Femur (tissue), 1 donor: Measurements from ENCODE around the gene FAM210B.
"Not testable (repeated sequence)": the region's sequence is repeated elsewhere in the genome, so short reads cannot be mapped to it uniquely, and the experiment has no call there.

Experiments used
- DNase-seq: peaks from one replicate; pipeline ENCODE4 v3.0.0-alpha.2; 2017

Gene FAM210B, protein sequence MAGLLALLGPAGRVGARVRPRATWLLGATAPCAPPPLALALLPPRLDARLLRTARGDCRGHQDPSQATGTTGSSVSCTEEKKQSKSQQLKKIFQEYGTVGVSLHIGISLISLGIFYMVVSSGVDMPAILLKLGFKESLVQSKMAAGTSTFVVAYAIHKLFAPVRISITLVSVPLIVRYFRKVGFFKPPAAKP

DNA sequence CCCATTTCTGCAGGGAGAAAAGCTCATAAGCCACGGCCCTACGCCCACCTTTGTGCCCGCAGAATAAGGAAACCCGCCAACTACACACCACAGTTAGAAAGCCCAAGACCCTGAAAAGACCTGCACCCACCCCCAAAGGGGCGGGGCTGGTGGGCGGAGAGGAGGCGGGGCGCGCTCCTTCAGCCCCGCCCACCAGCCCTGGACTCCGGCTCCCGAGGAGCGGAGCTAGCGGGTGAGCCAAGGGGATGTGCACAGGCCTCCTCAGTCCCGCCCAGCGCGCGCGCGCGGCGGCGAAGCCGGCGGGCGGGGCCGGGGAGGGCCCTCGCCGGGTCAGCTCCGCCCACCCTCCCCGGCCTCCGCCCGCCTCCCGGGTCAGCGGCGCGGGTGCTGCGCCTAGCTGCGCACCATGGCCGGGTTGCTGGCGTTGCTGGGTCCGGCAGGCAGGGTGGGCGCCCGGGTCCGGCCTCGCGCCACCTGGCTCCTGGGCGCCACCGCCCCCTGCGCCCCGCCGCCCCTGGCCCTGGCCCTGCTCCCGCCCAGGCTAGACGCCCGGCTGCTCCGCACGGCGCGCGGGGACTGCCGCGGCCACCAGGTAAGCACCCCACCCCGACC lies at the start of gene FAM210B:
Gene FAM210B, plus strand, starts transcription at position 375 of the 612 bp plus-strand sequence. Its CDS starts 32 bp downstream, at position 407.
- peak; percentile 92 for DNase-seq

DNA sequence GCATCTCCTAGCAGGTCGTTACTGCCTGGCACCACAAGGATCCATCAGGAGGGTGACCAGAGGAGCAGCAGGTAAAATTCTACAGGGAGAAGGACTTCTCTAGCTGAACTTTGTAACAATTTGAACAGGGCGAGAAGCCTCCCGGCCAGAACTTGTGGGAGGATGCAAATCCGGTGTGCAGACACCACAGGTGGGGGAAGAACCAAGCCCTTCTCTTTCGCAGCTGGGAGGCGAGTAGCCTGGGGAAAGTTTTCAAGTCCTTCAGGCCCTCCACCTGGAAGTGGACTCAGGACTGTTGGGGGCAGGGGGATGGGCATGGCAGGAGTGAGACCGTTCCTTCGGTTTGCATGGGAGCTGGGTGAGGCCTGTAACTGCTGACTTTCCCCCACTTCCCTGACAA lies 42.7 kb upstream of the FAM210B start:
- DNase-seq, result no peak

DNA sequence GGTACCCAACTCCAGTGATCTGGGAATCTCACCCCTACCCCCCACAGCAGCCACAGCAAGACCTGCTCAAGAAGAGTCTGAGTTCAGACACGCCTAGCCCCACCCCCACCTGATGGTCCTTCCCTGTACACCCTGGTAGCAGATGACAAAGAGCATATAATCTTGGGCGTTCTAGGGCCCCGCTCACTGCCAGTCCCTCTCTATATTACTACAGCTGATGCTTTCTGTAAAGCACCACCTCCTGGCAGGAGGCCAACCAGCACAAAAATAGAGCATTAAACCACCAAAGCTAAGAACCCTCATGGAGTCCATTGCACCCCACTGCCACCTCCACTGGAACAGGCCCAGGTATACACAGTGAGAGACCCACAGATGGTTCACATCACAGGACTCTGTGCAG lies 42.3 kb upstream of the FAM210B start:
- no peak for DNase-seq

DNA sequence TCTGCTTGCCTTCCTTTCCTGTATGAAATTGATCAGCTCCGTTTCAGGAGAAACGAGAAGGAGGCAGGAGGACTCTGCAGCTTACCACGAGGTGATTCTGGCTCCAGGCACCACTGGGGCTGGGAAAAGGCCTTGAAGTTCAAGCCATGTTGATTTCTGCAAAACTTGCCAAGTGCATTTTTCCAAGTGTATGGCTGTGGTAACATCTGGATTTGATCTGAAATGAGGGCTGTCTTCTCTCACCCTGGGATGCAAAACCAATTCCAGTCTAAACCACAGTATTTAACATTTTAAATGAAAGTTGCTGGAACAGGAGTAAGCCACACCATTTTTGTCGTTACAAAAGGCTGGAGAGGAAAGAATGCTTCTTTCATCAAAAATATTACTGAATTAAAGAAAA lies 36.1 kb upstream of the FAM210B start:
- DNase-seq, result no peak

DNA sequence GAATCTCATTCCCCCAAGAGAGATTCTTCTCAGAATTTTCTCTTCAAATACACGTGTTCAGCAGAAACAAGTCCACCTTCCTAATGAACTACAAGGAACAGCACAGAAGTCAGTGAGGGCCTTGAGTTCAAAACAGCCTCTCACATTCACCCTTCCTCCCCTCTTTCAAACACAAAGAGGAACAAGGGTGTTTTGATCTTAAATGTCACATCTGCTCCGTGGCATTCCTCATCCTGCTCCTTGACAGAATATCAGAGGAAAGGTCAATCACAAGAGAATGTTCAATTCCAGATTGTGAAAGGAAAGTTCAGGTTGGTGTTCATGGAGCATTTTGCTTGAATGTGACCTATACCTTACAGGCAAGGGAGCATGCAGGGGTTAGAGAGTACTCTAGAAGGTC lies 35.6 kb upstream of the FAM210B start:
- DNase-seq, result no peak

DNA sequence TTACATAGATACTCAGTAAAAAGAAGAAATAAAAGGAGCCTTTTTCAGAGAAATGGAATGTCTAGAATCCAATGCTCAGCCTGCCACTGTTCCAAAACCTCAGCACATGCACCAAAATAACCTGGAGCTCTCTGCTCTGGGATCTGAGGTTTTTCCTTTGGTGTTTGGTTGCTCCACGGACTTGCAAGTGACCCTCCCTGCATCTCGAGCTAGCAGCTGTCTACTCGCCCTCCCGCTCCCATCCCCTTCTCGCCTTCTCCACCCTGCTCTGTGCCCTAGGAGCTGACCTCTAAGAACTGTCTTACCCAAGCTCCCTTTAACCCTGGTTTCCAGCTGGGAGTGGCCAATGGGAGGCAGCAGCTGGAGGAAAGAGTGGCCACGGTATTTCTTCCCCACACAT lies 35.1 kb upstream of the FAM210B start:
- no peak for DNase-seq

DNA sequence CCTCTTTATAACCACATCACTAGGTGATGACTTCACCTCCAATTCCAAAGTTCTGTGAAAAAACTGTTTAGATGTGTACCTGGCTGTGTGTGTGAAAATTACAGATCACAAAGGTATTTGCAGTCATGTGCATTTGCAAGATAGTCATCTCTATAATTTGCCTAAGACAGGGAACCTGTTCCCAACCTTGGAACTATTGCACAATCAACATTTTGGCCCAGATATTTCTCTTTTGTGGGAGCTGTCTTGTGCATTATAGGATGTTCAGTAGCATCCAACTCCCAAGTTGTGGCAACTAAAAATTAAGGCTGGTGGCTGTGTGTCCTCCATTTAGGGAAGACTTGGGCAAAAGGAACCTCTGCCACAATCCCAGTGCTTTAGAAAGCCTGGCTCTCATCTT lies 34.0 kb upstream of the FAM210B start:
- no peak for DNase-seq

DNA sequence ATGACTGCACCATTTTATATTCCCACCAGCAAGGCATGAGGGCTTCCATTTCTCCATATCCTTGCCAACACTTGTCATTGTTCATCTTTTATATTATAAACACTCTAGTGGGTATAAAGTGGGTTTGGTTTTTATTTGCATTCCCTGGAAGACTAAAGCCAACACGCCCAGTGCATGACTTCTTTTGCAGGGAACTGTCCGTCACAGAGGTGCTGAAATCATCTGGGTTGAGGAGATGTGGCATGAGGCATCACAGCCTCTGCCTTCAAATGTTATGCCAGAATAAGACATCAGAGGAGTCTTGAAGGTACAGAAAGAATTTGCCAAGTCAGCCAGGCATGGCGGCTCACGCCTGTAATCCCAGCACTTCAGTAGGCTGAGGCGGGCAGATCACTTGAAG lies 29.9 kb upstream of the FAM210B start:
- peak; percentile 42 for DNase-seq

DNA sequence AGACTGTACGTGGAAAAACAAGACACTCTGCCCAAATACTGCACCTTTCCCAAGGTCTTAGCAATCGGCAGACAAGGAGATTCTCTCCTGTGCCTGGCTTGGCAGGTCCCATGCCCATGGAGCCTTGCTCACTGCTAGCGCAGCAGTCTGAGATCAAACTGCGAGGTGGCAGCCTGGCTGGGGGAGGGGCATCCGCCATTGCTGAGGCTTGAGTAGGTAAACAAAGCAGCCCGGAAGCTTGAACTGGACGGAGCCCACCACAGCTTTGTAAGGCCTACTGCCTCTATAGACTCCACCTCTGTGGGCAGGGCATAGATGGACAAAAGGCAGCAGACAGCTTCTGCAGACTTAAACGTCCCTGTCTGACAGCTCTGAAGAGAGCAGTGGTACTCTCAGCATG lies 22.1 kb upstream of the FAM210B start:
- DNase-seq, result not testable (repeated sequence)

DNA sequence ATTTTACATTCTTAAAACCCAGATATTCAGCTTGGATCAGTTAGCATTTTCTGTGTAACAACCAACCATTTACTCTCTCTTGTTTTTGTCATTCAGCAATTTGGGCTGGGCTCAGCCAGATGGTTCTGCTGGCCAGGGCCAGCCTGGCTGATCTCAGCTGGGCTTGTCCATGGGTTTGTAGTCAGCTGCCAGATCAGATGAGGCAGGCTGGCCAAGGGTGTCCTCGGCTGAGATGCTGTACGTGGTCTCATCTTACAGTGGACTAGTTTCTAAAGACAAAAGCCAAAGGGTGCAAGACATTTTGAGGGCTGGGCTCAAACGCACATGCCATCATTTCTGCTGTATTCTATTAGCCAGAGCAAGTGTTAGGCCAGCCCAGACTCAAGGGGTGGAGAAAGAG lies 16.0 kb upstream of the FAM210B start:
- no peak for DNase-seq

DNA sequence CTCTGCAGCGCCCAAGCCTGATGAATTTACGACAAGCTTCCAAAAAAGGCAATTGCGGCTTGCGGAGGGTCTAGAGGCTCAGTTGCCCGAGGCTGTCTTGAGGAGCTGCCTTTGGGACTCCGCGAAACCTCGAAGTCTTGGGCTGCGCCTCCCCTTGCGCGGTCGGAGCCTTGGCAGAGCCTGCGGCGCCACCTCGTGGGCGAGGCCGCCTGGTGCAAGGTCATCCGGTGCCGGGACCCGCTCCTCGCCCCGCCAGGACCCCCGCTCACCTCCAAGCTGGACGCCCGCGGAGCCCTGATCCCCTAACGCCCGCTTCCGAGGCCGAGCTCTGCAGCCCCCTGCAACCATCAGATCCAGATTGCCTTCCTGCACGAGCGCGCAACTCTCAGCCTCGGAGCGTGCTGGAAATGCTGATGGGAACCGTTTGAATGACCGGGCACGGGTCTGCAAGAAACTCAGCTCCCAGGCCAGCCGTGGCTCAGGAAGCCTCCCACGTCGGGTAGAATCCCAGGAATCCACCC lies 14.9 kb upstream of the FAM210B start:
- DNase-seq, result peak; percentile 62

DNA sequence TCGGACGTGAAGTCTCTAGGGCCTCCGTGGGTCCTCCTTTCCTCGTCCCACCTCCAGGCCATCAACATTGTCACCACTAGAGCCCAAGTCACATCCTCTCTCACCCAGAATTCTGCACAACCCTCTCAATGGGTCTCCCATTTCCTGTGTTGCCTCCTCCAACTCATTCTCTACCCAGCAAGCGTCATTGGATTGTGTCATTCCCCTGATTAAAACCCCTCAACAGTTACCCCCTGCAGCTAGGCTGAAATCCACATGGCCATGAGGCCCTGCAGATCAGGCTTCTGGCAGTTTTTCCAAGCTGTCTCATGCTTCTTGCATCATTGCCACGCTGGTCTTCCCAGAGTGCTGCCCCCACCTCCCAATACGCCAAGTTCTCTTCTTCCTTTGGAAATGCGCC lies 12.9 kb upstream of the FAM210B start:
- no peak for DNase-seq

DNA sequence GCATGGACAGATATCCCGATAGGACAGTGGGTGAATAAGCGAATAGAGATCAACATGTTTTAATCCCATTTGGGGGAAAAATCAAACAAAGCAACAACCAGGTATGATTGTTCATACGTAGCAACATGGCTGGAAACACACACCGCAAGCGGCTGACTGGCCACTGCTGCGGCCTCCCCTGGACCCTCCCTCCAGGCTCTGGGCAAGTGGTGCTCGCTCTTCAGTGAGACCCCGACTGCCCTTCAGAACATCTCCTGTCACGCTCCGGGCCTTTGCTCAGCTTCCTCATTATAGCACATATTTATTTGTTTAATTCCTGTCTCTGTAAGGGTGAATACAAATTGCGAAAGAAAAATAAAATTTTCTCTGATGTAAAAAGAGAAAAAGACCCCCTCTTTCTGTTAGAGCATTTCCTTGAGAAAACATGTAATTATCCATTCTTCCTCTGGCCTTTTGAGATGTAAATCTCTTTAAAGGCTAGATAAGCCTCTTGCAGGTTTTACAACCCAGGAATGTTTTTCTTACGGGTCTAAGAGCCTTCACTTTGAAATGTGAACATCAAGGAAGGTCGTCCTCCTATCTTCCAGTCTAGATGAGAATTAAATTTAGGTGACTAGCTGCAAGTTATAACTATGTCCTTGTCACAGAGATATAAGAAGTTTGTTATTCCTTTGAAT lies 11.0 kb upstream of the FAM210B start:
- DNase-seq, result no peak

DNA sequence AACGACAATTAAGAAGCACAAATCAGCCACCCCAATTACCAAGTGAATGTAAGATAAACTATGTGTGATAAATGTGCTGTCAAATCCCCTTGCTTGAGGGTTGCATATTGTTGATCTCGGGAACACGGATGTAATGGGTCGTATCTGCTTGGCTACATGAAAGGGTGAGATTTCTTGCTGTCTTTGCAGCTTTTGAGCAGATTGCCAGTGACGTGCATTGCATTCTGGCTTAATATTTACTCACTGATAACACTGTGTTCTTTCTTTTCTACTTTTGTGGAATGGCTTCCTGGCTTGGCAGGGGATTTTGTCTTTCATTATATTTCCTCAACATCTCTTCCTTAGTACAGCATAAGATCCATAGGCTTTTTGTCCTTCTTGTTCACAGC lies 10.5 kb upstream of the FAM210B start:
- DNase-seq, result no peak

DNA sequence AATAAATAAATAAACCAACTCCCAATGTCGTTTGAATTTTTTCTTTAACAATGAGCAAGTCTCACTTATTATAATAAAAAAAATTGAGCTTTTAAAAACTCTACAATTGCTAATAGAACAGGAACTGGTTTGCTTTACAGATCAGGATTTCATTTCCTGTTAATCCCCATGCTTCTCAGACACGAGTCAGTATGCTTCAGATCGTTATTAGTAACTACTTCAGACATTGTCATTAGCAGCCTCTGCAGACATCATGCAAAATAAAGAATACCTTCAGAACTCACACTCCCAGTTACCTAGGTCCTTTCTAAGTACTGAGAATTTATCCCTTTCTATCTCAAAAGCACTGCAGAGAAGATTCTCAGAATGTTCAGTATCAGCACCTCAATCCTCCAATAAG lies 10.0 kb upstream of the FAM210B start:
- no peak for DNase-seq

DNA sequence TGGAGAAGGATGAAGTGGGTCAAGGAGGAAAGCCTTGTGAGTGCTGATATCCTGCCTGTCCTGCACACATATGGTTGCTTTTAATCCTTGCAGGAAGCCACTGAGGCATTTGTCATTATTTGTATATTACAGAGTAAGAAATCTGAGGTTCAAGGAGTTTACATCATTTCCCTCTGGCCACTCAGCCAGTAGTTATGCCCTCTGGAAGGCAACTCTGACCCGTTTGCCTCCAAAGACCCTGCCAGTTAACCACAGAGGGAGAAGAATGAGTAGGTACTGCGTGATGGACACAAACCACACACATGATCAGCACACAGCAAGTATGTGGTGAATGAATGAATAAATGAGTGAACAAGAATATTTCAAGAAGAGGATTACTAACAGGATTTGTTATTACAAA lies 7.9 kb upstream of the FAM210B start:
- DNase-seq, result no peak

DNA sequence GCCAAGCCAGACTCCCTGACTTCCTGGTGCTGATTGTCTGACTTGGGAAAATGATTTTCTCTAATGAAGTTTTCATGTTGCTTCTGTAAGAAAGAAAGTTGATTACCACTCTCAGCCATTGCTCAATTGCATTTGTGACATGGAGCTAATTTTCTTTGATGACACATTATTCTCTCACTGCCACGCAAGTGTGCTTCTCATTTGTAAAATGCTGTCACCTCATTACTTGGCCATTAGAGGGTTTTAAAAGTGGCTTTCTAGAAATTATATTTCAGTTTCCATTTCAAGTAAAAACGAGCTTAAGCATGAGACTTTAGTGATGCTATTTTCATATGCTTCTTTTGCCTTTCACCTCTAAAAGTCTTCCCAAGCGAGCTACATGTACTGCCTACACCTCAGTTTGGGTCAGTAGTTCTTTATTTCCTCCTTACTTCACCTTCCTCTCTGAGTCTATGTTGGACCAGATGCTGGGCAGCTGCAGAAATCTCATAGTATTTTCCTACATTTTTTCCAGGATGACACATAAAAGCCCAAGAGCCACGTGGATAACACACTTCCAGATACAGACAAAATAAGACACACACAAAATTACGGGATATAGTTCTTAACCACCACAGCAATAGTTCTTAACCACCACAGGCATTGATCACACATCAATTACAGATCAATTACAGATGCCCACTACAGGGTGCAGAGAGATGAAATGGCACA lies 6.3 kb upstream of the FAM210B start:
- DNase-seq, result no peak

DNA sequence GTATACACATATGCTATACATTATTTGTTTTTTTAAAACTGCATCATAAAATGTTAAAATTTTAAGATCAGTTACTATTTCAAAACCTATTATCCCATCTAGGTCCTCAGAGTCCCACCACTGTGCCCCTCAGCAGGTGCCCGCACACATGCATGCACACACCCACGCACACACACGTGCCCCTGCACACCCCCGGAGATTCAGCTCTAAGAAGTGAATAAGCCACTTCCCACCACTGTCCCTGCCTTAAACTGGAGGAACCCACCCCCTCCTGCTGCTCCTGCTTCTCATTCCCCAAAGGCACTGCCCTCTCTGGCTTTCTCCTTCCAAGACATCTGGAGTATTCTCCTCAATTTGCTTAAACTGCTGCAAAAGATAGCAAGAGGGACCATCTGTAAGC lies 5.4 kb upstream of the FAM210B start:
- no peak for DNase-seq

DNA sequence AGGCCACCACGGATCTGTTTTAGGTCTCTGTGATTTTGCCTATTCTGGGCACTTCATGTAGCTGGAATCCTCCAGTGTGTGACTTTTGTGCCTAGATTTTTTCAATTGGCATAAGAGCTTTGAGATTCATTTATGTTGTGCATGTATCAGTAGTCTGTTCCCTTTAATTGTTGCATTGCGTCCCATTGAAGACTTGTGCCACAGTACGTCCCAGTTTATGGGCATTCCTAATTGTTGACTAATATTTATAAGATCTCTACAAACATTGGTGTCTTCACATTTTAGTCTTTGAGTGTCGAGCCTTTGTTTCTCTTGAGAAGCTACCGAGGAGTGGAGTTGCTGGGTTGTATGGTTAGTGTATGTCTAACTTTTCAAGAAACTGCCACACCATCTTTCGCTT lies 704 bp upstream of the FAM210B start:
- no peak for DNase-seq

DNA sequence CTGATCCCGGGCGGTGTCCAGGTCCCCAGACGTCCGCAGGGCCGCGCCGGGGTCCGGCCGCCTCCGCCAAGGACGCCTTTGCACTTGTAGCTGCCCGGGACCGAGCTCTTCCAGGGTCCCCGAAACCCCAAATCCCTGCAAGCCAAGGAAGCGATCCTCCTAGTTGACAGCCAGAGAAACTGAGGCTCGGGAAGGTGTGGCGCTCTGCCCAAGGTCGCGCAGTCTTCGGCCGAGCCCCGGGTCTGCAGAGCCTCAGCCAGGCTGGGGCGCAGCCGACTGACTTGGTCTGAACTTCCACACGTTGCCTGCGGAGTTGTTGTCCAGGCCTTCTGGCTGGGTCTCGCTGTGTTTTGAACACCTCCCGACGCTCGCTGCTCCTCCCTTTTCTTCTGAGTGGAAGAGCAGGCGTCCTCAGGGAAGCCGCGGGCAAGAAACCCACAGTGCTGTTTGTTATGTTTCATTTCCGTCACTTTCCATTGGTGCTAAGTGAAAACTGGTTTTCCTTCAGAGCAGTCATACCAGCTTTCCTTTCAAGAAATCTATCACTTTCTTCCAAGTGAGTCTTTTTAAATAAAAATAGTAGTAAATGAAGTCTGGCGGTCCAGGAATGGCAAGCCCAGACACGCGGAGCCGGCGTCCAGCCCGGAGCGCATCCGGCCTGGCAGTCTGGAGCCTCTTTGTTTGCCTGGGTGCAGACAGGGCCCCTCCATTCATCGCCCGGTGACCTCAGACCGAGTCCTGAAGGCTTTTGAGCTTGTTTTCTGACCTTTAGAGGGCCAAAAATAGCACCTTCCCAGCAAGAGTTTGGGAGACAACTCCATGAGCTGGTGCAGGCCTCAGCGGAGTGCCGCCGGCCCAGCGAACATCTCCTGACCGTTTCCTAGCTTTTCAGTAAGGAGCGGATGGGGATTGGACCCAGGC lies 698 bp downstream of the FAM210B start:
- peak; percentile 73 for DNase-seq

DNA sequence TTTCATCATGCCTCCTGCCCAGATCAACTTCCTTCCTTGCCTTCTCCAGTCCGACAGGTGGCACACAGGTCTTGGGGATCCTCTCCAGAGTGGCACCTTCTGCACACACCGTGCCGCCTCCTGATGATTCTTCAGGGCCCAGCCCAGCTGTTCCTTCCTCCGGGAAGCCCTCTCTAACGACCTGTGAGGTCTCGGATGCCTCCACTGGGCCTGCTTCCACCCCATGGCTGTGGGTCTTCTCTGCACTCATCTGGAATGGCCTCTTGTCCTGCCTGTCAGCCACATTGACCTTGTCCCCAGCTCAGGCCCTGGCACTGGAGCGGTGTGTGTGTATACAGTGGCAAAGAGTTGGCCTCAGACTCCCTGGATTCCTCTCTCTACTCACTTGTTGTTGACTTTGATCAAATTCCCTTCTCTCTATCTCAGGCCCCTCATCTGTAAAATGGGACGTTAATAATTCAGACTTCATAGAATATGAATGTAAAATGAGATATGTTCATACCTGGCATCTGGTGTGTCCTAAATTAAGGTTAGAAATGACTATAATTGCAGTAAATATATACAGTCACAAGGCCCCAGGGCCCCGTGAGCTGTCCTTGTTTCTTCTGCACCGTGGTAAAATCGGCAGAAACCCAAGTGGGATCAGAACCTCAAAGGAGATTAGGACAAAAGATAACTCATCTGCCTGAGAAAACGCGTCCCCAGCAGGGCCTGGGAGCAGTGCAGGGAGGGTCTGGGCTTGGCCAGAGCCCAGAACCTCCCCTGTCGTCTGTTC lies 1.5 kb downstream of the FAM210B start:
- no peak for DNase-seq

DNA sequence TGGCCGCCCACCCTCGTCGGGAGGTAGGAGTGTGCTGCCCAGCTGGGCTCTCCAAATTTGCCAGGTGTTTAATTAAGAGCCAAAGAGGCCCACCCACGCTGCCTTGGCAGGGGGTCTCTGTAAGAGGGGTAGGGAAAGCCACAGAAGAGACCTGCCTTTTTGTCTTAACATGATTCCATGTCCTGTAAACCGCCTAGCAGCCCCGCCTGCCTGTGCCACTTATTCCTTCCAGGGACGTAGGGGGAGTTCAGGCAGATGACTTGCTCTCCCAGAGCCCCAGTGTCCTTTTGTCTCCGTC lies 2.1 kb downstream of the FAM210B start:
- no peak for DNase-seq
